ENCODE measurements around the gene RGS7. TPM values are rescaled to one million over a fixed set of nuclear protein-coding genes. Genes with fewer than 3 reads are reported as not detected.
"Not testable (repeated sequence)": the region's sequence is repeated elsewhere in the genome, so short reads cannot be mapped to it uniquely, and the experiment has no call there.

RGS7 gene
- polyA plus RNA-seq, 4 donors = 5.5 to 31.0 (median 6.9) TPM

GRCh38 chr1:241217516-241217915, 139.5 kb downstream of the RGS7 start:
- DNase-seq (ENCODE audit: low read depth in 4 of 4, low spot score in 3 of 4) = no peak

GRCh38 chr1:241215683-241216082, 141.3 kb downstream of the RGS7 start:
- DNase-seq (ENCODE audit: low read depth in 4 of 4, low spot score in 3 of 4) = no peak

GRCh38 chr1:241215203-241215602, 141.8 kb downstream of the RGS7 start:
- no peak for DNase-seq (ENCODE audit: low read depth in 4 of 4, low spot score in 3 of 4)

DNA sequence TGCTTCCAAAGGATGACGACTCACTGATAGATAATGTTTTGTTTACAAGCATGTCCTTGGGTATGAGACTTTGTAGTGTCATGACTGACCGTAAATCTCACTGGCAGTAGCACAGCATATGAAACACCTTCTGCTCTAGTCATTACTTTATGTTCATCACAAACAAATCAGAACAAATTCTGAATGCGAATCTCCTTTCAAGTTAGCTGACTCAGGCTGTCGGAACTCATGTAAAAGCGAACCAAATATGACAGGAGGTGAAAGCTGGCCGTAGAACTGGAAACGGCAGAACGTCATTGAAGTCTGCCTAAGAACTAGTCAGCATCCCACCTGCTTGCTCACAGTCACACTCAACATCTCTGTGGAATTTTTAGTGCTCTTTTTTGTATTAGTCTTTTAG, 143.9 kb downstream of the RGS7 start:
- DNase-seq (ENCODE audit: low read depth in 4 of 4, low spot score in 3 of 4) = no peak

DNA sequence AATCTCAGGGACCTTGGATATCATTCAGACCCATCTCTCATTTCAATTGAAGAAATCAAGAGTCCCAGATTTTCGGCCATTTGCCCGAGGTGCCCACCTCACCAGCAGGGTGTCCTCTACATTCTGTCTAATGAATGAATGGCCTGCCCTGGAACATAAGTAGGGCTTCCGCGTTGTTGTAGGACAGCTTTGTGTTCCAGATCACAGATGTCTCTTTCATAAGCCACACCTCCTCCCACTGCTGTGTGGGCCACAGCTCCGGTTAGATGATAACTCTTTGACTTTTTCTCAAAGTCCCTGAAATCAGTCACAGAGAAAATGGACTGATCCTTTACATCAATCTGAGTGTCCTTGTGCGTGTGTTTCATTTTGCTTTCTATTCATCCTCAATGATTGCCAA, 144.4 kb downstream of the RGS7 start:
- no peak for DNase-seq (ENCODE audit: low read depth in 4 of 4, low spot score in 3 of 4)

DNA sequence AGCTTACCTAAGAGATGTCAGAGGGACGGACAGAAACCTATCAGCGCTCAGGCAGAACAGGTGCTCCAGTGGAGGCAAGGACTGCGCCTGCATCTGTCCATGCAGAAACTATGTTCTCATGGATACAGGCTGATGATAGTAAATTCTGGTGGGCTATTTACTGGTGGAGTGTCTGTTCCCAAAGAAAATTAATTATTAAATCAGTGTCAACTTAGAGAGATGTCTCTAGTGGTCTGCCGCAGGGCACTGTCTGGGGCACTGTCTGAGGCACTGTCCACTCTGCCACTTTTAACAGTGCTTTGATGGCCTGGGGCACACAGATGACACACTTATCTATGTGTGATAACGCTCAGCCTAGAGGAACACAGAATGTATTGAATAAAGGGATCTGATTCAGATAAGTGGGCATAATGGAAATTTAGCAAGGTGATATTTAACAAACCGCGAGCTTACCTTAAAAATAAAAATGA, 148.1 kb downstream of the RGS7 start:
- DNase-seq (ENCODE audit: low read depth in 4 of 4, low spot score in 3 of 4) = no peak

DNA sequence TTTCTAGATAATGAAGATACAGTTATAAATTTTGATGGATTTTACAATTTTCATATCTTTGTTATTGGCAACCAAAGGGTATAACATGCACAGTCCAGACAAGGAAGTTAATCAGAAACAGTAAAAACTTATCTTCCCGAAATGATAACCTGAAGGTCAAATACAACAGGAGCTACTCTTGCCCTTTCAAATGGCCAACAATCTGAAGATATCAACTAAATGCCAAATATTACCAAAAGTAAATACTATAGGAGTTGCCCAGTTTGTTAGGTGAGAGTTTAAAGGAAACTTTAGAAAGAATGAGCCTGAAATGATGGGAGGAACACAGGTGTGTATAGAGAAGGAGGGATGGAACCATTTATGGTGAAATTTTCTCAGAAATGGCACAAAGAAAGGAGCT, 153.2 kb downstream of the RGS7 start:
- DNase-seq (ENCODE audit: low read depth in 4 of 4, low spot score in 3 of 4) = no peak

DNA sequence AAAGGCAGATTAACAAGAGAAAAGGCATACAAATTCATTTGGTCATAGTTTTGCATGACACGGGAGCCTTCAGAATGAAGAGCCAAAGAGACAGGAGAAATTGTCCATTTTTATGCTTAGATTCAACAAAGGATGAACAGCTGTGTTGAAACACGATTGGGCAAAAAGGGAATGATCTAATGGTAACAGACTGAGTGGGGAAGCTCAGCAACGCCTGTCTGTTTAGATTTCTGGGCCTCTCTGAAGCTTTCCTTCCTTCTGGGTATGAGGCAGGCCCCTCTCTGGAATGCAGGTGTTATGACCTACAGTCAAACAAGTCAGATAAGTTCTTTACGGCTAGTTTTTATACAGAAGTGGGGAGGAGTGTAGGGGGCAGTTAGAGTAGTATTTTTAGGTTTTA, 154.6 kb downstream of the RGS7 start:
- no peak for DNase-seq (ENCODE audit: low read depth in 4 of 4, low spot score in 3 of 4)

DNA sequence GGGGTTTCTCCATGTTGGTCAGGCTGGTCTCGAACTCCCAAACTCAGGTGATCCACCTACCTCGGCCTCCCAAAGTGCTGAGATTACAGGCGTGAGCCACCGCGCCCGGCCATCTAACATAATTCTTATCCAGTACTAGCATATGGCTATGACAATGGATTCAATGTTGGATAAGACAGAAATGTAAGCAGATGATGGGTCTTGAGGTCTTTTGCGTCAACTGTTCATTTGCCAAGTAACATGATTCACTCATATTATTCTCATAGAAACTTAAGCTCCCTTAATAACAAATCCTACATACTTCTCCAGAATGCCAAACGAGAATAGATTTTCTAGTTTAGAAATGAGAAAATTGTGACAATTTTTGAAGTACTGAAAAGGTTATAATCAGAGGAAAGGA, 170.3 kb downstream of the RGS7 start:
- DNase-seq (ENCODE audit: low read depth in 4 of 4, low spot score in 3 of 4) = no peak

DNA sequence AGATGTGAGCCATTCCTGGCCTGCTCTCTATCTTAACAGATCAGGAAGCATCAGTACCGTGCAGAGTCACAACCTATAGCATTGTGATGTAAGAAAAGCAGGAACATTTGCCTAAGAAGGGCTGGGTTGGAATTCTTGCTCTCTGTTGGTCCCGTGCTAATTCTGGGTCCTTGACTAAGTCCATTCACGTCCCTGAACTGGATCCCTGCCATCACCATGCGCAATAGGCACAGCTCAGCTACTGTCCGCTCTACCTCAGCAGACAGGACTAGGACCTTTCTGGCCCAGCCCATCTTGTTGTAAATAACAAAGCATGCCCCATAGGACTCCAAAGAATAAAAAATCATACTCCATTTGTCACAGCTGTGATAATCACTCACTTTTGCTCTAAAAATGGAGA, 175.0 kb downstream of the RGS7 start:
- no peak for DNase-seq (ENCODE audit: low read depth in 4 of 4, low spot score in 3 of 4)

DNA sequence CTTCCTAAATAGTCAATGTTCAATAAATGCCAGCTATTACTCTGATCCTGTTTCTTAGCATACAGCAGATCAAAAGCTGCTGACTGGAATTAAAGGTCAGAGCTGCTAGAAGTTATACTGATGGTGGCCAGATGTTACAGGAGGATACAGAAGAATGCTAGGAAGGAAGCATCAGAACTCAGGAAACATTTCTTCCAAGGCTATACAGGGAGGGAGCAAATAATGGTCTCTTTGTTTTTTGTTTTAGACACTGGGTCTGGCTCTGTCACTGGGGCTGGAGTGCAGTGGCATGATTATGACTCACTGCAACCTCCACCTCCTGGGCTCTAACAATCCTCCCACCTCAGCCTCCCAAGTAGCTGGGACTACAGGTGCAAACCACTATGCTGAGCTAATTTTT, 175.5 kb downstream of the RGS7 start:
- no peak for DNase-seq (ENCODE audit: low read depth in 4 of 4, low spot score in 3 of 4)

GRCh38 chr1:241180569-241180968, 176.4 kb downstream of the RGS7 start:
- no peak for DNase-seq (ENCODE audit: low read depth in 4 of 4, low spot score in 3 of 4)

DNA sequence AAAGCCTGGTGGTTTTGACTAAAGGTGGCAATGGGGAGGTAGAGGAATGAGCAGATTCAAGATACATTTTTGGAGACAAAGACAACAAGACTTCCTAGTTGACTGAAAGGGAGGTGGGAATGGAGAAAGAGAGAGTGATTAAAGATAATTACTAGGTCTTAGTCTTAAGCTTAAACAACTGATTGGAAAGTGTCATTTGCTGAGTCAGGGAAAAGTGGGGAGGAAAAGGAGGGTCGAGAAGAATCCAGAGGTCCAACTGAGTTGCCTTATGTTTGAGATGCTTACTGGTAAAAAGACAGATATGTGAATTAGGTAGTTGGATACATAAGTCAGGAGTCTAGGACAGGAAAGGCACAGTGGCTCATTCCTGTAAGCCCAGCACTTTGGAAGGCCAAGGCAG, 179.3 kb downstream of the RGS7 start:
- no peak for DNase-seq (ENCODE audit: low read depth in 4 of 4, low spot score in 3 of 4)

GRCh38 chr1:241172486-241172885, 184.5 kb downstream of the RGS7 start:
- DNase-seq (ENCODE audit: low read depth in 4 of 4, low spot score in 3 of 4) = peak in 2 of 4 donors; percentile 17 to 22

- DNase-seq (ENCODE audit: low read depth in 4 of 4, low spot score in 3 of 4) = no peak
Observed at GRCh38 chr1:241171991-241172390, 185.0 kb downstream of the RGS7 start.

GRCh38 chr1:241167121-241167630, 189.8 kb downstream of the RGS7 start:
- DNase-seq (ENCODE audit: low read depth in 4 of 4, low spot score in 3 of 4) = no peak

- DNase-seq (ENCODE audit: low read depth in 4 of 4, low spot score in 3 of 4) = no peak
Observed at GRCh38 chr1:241166625-241167024, 190.4 kb downstream of the RGS7 start.

DNA sequence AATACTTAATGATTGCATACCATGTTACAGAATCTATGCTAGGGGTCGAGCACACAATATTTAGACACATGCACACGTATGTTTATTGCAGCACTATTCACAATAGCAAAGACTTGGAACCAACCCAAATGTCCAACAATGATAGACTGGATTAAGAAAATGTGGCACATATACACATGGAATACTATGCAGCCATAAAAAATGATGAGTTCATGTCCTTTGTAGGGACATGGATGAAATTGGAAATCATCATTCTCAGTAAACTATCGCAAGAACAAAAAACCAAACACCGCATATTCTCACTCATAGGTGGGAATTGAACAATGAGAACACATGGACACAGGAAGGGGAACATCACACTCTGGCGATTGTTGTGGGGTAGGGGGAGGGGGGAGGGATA, 191.7 kb downstream of the RGS7 start:
- DNase-seq (ENCODE audit: low read depth in 4 of 4, low spot score in 3 of 4) = not testable (repeated sequence)

- DNase-seq (ENCODE audit: low read depth in 4 of 4, low spot score in 3 of 4) = no peak
Observed at GRCh38 chr1:241163363-241163762, 193.6 kb downstream of the RGS7 start.

DNA sequence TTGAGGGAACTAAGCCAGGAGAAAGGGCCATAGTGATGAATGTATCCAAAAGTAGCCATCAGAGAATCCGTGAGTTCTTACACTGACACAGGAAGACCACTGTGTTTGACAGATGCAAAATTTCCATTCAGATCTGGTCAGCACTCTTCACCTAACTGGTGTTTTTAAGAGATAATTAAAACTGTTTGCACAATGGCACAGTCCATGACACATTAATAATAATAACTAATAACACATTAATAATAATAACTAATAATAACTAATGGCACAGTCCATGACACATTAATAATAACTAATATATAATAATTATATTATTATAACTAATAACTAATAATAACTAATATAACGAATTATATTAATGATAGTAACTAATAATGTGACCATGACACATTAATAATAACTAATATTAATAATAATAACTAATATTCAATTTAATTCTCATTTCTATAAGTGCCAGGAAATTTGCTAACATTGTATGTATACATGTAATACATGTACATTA, 195.8 kb downstream of the RGS7 start:
- DNase-seq (ENCODE audit: low read depth in 4 of 4, low spot score in 3 of 4) = no peak

GRCh38 chr1:241157435-241157834, 199.6 kb downstream of the RGS7 start:
- no peak for DNase-seq (ENCODE audit: low read depth in 4 of 4, low spot score in 3 of 4)

GRCh38 chr1:241156231-241156965, 200.6 kb downstream of the RGS7 start:
- no peak for DNase-seq (ENCODE audit: low read depth in 4 of 4, low spot score in 3 of 4)
